Measurements from ENCODE around the gene BDNF.

- TF ChIP-seq CTCF (conservative IDR thresholded peaks at IDR 0.05) (no peak), EZH2 (IDR thresholded peaks at IDR 0.05; ENCODE audit: low read depth) (no peak)
Measured at GRCh38 chr11:27619039-27619574, 81.1 kb downstream of the BDNF start.

All from PC-9 (cell line).